NCI-H345 (cell line): Measurements from ENCODE around the gene MTHFD1L.

Source experiments
- DNase-seq: peaks from one replicate; lab custom pipeline; 2025; lab: John Stamatoyannopoulos, UW

The MTHFD1L gene

GRCh38 chr6:150866147-150866990, 867 bp downstream of the MTHFD1L start:
- DNase-seq, result peak; percentile 90

GRCh38 chr6:150866991-150867501, 1.5 kb downstream of the MTHFD1L start:
- no peak for DNase-seq

- DNase-seq, result no peak
Measured at GRCh38 chr6:150868759-150869158, 3.3 kb downstream of the MTHFD1L start.

GRCh38 chr6:150874179-150874578, 8.7 kb downstream of the MTHFD1L start:
- DNase-seq, result no peak

GRCh38 chr6:150875841-150876240, 10.3 kb downstream of the MTHFD1L start:
- no peak for DNase-seq

GRCh38 chr6:150876598-150876997, 11.1 kb downstream of the MTHFD1L start:
- no peak for DNase-seq

GRCh38 chr6:150877928-150878327, 12.4 kb downstream of the MTHFD1L start:
- DNase-seq, result no peak

- no peak for DNase-seq
Measured at GRCh38 chr6:150878347-150879213, 13.1 kb downstream of the MTHFD1L start.

GRCh38 chr6:150880336-150880735, 14.8 kb downstream of the MTHFD1L start:
- peak; percentile 49 for DNase-seq

GRCh38 chr6:150881911-150882481, 16.5 kb downstream of the MTHFD1L start:
- DNase-seq, result peak; percentile 37

- DNase-seq, result no peak
Measured at GRCh38 chr6:150883521-150883920, 18.0 kb downstream of the MTHFD1L start.

- no peak for DNase-seq
Measured at GRCh38 chr6:150886155-150886554, 20.7 kb downstream of the MTHFD1L start.

GRCh38 chr6:150887978-150888563, 22.6 kb downstream of the MTHFD1L start:
- no peak for DNase-seq

- DNase-seq, result no peak
Measured at GRCh38 chr6:150890346-150890745, 24.8 kb downstream of the MTHFD1L start.

- peak; percentile 84 for DNase-seq
Measured at GRCh38 chr6:150891888-150892485, 26.5 kb downstream of the MTHFD1L start.

- DNase-seq, result no peak
Measured at GRCh38 chr6:150894191-150894744, 28.8 kb downstream of the MTHFD1L start.

- peak; percentile 60 for DNase-seq
Measured at GRCh38 chr6:150894935-150895552, 29.5 kb downstream of the MTHFD1L start.

- no peak for DNase-seq
Measured at GRCh38 chr6:150895928-150896632, 30.6 kb downstream of the MTHFD1L start.

GRCh38 chr6:150897400-150897943, 32.0 kb downstream of the MTHFD1L start:
- no peak for DNase-seq
